ENCODE measurements around the gene SFRP2.

The SFRP2 gene

GRCh38 chr4:153788413-153789276, at the start of gene SFRP2:
Gene SFRP2 (minus strand): TSS chr4:153789083. CDS start chr4:153788835, 248 bp downstream.
- DNase-seq, result no peak

- no peak for DNase-seq
Measured at GRCh38 chr4:153838564-153838963, 49.7 kb upstream of the SFRP2 start.

- DNase-seq, result no peak
Measured at GRCh38 chr4:153834901-153835300, 46.0 kb upstream of the SFRP2 start.

GRCh38 chr4:153832720-153833287, 43.9 kb upstream of the SFRP2 start:
- DNase-seq, result no peak

- DNase-seq, result no peak
Measured at GRCh38 chr4:153832054-153832453, 43.2 kb upstream of the SFRP2 start.

- no peak for DNase-seq
Measured at GRCh38 chr4:153831245-153831644, 42.4 kb upstream of the SFRP2 start.

GRCh38 chr4:153825691-153826090, 36.8 kb upstream of the SFRP2 start:
- DNase-seq, result no peak

GRCh38 chr4:153825126-153825525, 36.2 kb upstream of the SFRP2 start:
- DNase-seq, result no peak

GRCh38 chr4:153824501-153824900, 35.6 kb upstream of the SFRP2 start:
- DNase-seq, result no peak

- DNase-seq, result no peak
Measured at GRCh38 chr4:153823483-153823882, 34.6 kb upstream of the SFRP2 start.

GRCh38 chr4:153822316-153822715, 33.4 kb upstream of the SFRP2 start:
- DNase-seq, result no peak

- no peak for DNase-seq
Measured at GRCh38 chr4:153817466-153817865, 28.6 kb upstream of the SFRP2 start.

GRCh38 chr4:153816542-153816941, 27.7 kb upstream of the SFRP2 start:
- DNase-seq, result no peak

- no peak for DNase-seq
Measured at GRCh38 chr4:153814789-153815188, 25.9 kb upstream of the SFRP2 start.

- no peak for DNase-seq
Measured at GRCh38 chr4:153809916-153810810, 21.3 kb upstream of the SFRP2 start.

GRCh38 chr4:153809307-153809706, 20.4 kb upstream of the SFRP2 start:
- DNase-seq, result no peak

- DNase-seq, result no peak
Measured at GRCh38 chr4:153808175-153808574, 19.3 kb upstream of the SFRP2 start.

- no peak for DNase-seq
Measured at GRCh38 chr4:153806073-153806472, 17.2 kb upstream of the SFRP2 start.

- DNase-seq, result no peak
Measured at GRCh38 chr4:153804722-153805121, 15.8 kb upstream of the SFRP2 start.

- no peak for DNase-seq
Measured at GRCh38 chr4:153799694-153800074, 10.8 kb upstream of the SFRP2 start.

GRCh38 chr4:153798901-153799693, 10.2 kb upstream of the SFRP2 start:
- no peak for DNase-seq

- no peak for DNase-seq
Measured at GRCh38 chr4:153798420-153798819, 9.5 kb upstream of the SFRP2 start.

GRCh38 chr4:153794006-153794405, 5.1 kb upstream of the SFRP2 start:
- DNase-seq, result no peak

All from cerebellar nuclear complex (tissue), 1 donor.